Keratinocyte (primary cell): ENCODE results near the gene C1S. TPM values are rescaled to one million over a fixed set of nuclear protein-coding genes. Genes with fewer than 3 reads are reported as not detected.

Experiments used
- DNase-seq: peaks from one replicate; pipeline ENCODE4 v3.0.0-alpha.2; 2011; ENCODE audit warnings: low read depth, missing footprints, low spot score
- FAIRE-seq: peaks from 2 replicates; lab custom pipeline; 2011; peaks lifted over from hg19 to GRCh38; lab: Jason Lieb, UNC
- H2AFZ ChIP-seq: 2 replicates; pipeline ENCODE4 v1.6.0; 2012; ENCODE audit warnings: low read length, control low read depth, inconsistent platforms; ENCODE audit not compliant: control insufficient read depth
- H3K27ac ChIP-seq: 2 replicates; pipeline ENCODE4 v1.5.1; 2011; ENCODE audit warnings: low read length; ENCODE audit not compliant: control insufficient read depth, insufficient read depth
- H3K27me3 ChIP-seq: 3 replicates; pipeline ENCODE4 v1.6.0; 2011; ENCODE audit warnings: low read length; ENCODE audit not compliant: control insufficient read depth, insufficient read depth; ENCODE audit errors: extremely low read depth
- H3K36me3 ChIP-seq, 2 experiments: 2 replicates in 1 of 2; 3 replicates in 1 of 2; pipeline ENCODE4 v1.5.1; 2011; ENCODE audit warnings: low read length in 2 of 2, mild to moderate bottlenecking in 1 of 2; ENCODE audit not compliant: control insufficient read depth in 2 of 2, insufficient read depth in 2 of 2; ENCODE audit errors: extremely low read depth in 1 of 2
- H3K4me1 ChIP-seq: 3 replicates; pipeline ENCODE4 v1.5.1; 2011; ENCODE audit warnings: low read length; ENCODE audit not compliant: control insufficient read depth, insufficient read depth; ENCODE audit errors: extremely low read depth
- H3K4me2 ChIP-seq: 3 replicates; pipeline ENCODE4 v1.6.0; 2011; ENCODE audit warnings: low read depth, low read length; ENCODE audit not compliant: control insufficient read depth, insufficient read depth; ENCODE audit errors: extremely low read depth
- H3K4me3 ChIP-seq, 3 experiments: fragments of 200-600 bp in 1 of 3; sonication (generic) in 1 of 3; 2 replicates in 2 of 3; 3 replicates in 1 of 3; pipeline ENCODE4 v1.5.1; 2011 to 2016; ENCODE audit warnings: low read length in 3 of 3, mild to moderate bottlenecking in 3 of 3, control low read depth in 2 of 3, inconsistent platforms in 1 of 3, low read depth in 1 of 3, mixed read lengths in 1 of 3, mixed run types in 1 of 3, moderate library complexity in 1 of 3; ENCODE audit not compliant: control insufficient read depth in 2 of 3, insufficient read depth in 2 of 3; ENCODE audit errors: extremely low read depth in 1 of 3
- H3K79me2 ChIP-seq: 2 replicates; pipeline ENCODE4 v1.6.0; 2012; ENCODE audit warnings: low read length; ENCODE audit not compliant: control insufficient read depth, insufficient read depth
- H3K9ac ChIP-seq: 3 replicates; pipeline ENCODE4 v1.6.0; 2011; ENCODE audit warnings: low read length; ENCODE audit not compliant: control insufficient read depth, insufficient read depth; ENCODE audit errors: extremely low read depth
- H3K9me1 ChIP-seq: 3 replicates; pipeline ENCODE4 v1.6.0; 2011; ENCODE audit warnings: low read length; ENCODE audit not compliant: control insufficient read depth, insufficient read depth; ENCODE audit errors: extremely low read depth
- H3K9me3 ChIP-seq: 2 replicates; pipeline ENCODE4 v1.5.1; 2012; ENCODE audit warnings: low read depth, low read length; ENCODE audit not compliant: control insufficient read depth
- H4K20me1 ChIP-seq: 3 replicates; pipeline ENCODE4 v1.6.0; 2011; ENCODE audit warnings: low read length; ENCODE audit not compliant: control insufficient read depth, insufficient read depth; ENCODE audit errors: extremely low read depth
- CTCF ChIP-seq, 3 experiments: IDR thresholded peaks in 1 of 3; conservative IDR thresholded peaks in 1 of 3; optimal IDR thresholded peaks in 1 of 3; 2 replicates in 2 of 3; 3 replicates in 1 of 3; pipeline versions ENCODE3 to v1.5.1; 2011; ENCODE audit warnings: low read length in 3 of 3, mild to moderate bottlenecking in 3 of 3, moderate library complexity in 2 of 3, control low read depth in 1 of 3, inconsistent platforms in 1 of 3; ENCODE audit not compliant: insufficient read depth in 2 of 3; ENCODE audit errors: extremely low read depth in 1 of 3
- EZH2 ChIP-seq: IDR thresholded peaks from one replicate; pipeline ENCODE4 v1.6.1; 2012; ENCODE audit warnings: inconsistent platforms, mild to moderate bottlenecking, low read length, moderate library complexity
- dilution Hi-C: fragments of 300-500 bp; cut with MboI; formaldehyde crosslinking; loops from one replicate; pipeline ENCODE4 v1.7.0; 2020; ENCODE audit warnings: low sequenced_read_pairs; ENCODE audit not compliant: extremely low pct_ligation_motif_present
- polyA plus RNA-seq, 5 experiments: library from polyadenylated mRNA; depleted of rRNA in 3 of 5; stranded (reverse) in 3 of 5; stranded (forward) in 1 of 5; unstranded in 1 of 5; fragments of >200 nt; gene quantifications; 1 replicate in 1 of 5; 2 replicates in 3 of 5; 3 replicates in 1 of 5; pipeline versions ENCODE4 v1.2.1 to v1.2.3, GENCODE V29; 2011 to 2012; ENCODE audit warnings: missing spikeins in 2 of 5, low read depth in 1 of 5, low replicate concordance in 1 of 5

The C1S gene
- polyA plus RNA-seq, 1 donor (not counting 4 experiments of a cell fraction or from before 2014, with no cell fraction given), result 2.6 TPM

- Histone ChIP-seq H3K9ac (no peak overlapping the region), H3K4me2 (no peak overlapping the region), H4K20me1 (no peaks in the 10 kb centered on the region), H3K4me3 (no peak overlapping the region), H2AFZ (no peak overlapping the region), H3K27ac (no peak overlapping the region), H3K36me3 (peaks cover 27 to 29% of the 10 kb centered on the region in 2 experiments), H3K9me1 (no peaks in the 10 kb centered on the region), H3K79me2 (peaks cover 10% of the 10 kb centered on the region), H3K4me1 (no peaks in the 10 kb centered on the region), H3K27me3 (no peaks in the 10 kb centered on the region), H3K9me3 (no peaks in the 10 kb centered on the region)
- FAIRE-seq (no peak), DNase-seq (no peak)
- dilution Hi-C loops, result no loop called here
- TF ChIP-seq CTCF (optimal IDR thresholded peaks at IDR 0.05 in 1 of 3, IDR thresholded peaks at IDR 0.05 in 1 of 3, conservative IDR thresholded peaks at IDR 0.05 in 1 of 3; ENCODE audit: extremely low read depth in 1 of 3, insufficient read depth in 2 of 3, low read length in 3 of 3) (no peak), EZH2 (no peak)
Observed at GRCh38 chr12:7114851-7115250, 54.3 kb downstream of the C1S start.

GRCh38 chr12:7116196-7116595 lies 55.7 kb downstream of the C1S start:
- Histone ChIP-seq H3K27ac (no peak overlapping the region), H4K20me1 (no peaks in the 10 kb centered on the region), H3K9me3 (no peaks in the 10 kb centered on the region), H3K4me3 (no peak overlapping the region), H3K9me1 (no peaks in the 10 kb centered on the region), H3K79me2 (no peaks in the 10 kb centered on the region), H3K36me3 (peaks cover 25 to 29% of the 10 kb centered on the region in 2 experiments), H3K4me1 (no peaks in the 10 kb centered on the region), H3K4me2 (no peak overlapping the region), H3K9ac (no peak overlapping the region), H2AFZ (no peak overlapping the region), H3K27me3 (no peaks in the 10 kb centered on the region)
- no peak for TF ChIP-seq EZH2
- no peak for TF ChIP-seq CTCF (optimal IDR thresholded peaks at IDR 0.05 in 1 of 3, IDR thresholded peaks at IDR 0.05 in 1 of 3, conservative IDR thresholded peaks at IDR 0.05 in 1 of 3; ENCODE audit: extremely low read depth in 1 of 3, insufficient read depth in 2 of 3, low read length in 3 of 3)
- DNase-seq (no peak), FAIRE-seq (no peak)
- dilution Hi-C loops, result no loop called here
